ENCODE results near the gene PRM2.

PRM2 gene, protein sequence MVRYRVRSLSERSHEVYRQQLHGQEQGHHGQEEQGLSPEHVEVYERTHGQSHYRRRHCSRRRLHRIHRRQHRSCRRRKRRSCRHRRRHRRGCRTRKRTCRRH

DNA sequence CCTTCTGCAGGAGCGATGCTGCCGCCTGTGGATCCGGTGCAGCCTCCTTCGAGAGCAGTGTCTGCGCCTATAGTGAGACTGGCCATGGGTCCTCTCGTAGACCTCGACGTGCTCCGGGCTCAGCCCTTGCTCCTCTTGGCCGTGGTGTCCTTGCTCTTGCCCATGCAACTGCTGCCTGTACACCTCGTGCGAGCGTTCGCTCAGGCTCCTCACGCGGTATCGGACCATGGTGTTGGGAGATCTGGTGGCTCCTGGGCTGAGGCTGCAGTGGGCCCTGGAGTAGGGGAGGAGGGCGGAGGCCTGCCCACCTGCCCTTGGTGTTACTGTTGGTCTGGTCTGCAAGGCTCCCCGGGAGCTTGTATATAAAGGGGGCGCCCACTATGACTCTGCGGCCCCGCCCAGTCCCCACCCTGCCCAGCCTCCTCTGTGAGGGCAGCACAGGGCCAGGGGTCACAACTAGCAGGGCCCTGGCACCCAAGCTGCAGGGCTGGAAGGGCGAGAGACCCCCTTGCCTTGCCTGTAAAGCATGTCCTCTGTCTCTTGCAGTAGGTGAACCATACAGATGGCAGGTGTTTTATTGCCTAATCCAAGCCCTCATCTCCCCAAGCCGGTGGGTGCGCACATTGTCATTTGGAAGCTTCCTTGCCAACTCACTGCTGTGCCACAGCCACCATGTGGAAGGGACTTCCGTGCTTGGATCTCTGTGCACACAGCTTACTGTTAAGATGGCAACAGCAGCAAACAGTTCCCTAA is at the start of gene PRM2:
Gene PRM2 (minus strand): TSS at position 338 of the 753 bp plus-strand sequence. CDS start 110 bp downstream, at position 228.
- no peak for DNase-seq

DNA sequence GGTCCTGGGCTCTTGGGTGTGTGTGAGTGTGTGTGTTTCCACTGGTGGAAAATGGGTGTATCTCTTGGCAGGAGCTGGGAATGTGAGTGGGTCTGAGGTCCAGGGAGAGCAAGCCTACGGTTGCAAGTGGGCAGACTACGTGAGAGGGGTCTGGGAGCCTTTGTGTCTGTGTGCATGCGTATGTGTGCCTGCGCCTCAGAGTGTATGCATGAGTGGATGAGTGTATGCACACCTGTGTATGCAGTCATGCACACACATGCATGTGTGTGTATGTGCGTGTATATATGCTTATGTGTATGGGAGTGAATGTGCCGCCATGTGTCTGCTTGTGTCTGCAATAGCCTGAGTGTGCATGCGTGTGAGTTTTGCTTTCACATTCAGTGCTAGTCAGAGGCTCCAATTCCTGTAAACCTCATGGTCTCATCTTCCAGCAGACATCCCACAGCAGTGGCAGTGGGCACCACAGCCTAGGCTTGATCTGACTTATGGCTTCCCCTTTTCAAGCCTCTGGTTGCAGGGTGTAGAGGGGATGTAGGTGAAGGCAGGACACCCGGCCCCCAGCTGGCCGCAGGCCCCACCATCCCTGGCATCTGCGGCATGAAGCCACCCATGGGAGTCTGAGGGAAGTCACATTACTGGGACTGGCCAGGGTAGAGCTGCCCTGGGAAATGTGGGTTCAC is 49.3 kb upstream of the PRM2 start:
- no peak for DNase-seq

DNA sequence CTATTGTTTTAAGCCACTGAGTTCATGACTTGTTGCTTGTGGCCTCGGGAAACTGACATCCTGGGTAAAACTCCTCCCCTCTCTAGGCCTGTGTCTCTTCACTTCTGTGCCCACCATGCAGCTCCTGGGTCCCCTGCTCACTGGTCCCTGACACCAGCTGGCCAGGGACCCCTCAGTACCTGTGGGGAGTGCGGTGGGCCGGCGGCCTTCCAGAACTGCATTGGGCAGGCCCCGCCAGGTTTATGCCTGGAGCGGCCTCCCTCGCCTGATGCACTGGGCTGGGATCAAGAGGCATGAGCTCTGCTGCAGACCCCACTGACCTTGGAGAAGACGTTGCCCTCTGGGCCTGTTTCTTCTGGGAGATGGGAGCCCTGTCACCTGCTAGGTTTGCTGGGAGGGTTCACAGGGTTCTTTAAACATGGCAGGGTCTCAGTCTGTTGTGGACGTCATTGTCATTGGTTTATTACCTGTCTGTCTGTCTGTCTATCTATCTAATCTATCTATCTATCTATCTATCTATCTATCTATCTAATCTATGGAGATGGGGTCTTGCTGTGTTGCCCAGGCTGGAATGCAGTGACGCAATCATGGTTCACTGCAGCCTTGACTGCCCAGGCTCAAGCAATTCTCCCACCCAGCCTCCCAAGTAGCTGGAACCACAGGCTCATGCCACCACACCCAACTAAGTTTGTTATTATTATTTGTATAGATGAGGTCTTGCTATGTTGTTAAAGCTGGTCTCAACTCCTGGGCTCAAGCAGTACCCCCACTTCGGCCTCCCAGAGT is 47.5 kb upstream of the PRM2 start:
- DNase-seq: no peak

DNA sequence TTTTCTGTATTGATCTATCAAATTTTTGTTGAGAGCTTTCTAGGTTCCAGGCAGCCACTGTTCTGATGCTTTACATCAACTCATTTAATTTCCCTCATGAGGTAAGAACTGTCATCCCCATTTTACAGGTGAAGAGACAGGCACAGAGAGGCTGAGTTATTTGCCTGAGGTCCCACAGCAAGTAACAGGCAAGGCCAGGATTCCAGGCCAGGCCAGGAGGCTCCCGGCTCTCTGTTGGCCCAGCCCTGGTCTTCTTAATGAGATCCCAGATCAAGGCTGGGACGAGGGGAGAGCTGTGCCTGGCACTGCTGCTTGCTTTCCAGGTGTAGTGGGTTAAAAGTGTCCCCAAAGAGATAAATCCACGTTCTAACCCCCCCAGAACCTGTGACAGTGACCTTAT is 46.5 kb upstream of the PRM2 start:
- no peak for DNase-seq

DNA sequence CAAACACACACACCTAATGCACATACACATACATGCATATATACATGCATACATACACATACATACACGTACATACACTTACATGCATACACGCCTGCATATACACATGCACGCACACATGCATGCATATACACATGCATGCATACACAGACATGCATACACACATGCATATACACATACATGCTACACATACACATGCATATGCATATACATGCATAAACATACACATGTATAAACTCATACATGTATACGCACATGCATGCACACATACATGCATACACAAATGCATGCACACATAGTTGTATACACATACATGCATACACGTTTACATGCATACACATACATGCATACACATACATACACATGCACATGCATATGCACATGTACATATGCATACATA is 45.4 kb upstream of the PRM2 start:
- DNase-seq: no peak

DNA sequence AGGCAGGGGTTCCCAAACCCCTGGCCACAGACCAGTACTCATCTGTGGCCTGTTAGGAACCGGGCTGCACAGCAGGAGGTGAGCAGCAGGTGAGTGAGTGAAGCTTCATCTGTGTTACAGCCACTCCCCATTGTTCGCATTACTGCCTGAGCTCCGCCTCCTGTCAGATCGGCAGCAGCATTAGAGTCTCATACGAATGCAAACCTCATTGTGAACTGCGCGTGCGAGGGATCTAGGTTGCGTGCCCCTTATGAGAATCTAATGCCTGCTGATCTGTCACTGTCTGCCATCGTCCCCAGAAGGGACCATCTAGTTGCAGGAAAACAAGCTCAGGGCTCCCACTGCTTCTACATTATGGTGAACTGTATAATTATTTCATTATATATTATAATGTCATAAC is 43.9 kb upstream of the PRM2 start:
- no peak for DNase-seq

DNA sequence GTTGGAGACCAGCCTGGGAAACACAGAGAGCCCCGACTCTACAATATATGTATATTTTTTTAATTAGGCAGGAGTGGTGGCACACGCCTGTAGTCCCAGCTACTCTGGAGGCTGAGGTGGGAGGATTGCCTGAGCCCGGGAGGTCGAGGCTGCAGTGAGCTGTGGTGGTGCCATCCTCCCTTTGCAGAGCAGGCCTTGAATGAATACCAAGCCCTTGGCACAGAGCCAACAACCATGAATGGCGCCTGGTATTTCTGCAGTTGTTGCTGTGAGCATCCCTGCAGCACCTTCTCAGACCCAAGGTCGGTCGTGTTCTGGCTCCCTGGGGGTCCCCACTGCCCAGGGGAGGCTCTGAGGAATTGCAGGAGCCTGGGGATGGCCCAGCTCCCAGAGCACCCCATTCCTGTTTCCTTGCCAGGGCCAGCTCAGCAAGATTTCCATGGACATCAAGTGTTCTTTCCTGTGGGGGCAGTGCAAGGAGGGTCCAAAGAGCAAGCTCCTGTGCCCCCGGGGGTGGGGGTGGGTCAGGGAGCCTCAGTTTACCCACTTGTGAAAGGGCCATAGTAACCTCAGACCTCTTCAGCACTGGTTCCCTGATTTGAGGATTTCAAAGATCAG is 43.4 kb upstream of the PRM2 start:
- DNase-seq: no peak

DNA sequence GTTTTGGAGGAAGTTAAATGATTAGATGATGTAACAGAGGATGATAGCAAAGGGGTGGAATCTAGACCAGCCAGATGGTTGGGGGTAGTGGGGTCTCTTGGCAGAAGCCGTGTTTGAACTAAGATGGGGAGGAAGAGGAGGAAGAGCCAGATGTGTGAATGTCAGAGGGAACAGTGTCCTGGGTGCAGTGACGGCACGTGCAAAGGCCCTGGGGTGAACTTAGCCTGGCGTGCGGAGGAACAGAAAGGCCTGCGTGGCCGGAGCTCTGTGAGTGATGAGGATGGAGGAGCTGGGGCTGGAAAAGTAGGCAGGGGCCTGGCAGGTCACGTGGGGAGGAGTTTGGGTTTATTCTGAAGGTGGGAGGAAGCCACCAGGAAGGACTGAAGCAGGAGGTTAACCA is 42.5 kb upstream of the PRM2 start:
- no peak for DNase-seq

DNA sequence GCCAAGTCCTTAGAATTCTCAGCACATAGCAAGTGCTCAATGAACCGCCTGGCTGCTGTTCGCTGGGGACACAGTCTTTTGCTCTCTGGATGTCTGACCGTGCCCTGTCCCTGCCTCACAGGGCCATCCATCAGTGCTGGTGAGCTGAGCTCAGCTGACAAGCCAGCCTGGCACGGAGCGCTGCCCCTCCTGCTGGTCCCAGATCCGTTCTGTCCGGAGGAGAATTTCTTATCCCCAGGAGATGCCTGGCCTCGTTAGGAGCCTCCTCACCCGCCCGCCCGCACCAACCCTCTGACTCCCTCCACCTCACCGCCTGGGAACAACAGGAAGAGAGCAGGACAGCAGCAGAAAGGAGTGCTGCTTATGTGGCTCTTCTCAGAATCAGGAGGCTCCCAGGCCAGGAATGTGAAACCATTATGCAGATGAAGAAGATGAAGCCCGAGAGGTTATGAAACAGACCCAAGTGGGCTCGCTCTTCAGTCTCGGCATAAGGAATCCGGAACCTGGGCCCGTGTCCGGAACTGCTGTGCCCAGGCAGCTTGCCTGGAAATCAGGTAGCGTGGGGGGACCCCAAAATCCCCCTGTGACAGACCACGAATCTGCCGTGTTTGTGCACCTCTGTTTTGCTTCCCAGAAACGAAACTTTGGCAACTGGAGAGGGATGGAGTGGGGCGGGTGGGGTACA is 40.2 kb upstream of the PRM2 start:
- DNase-seq: no peak

DNA sequence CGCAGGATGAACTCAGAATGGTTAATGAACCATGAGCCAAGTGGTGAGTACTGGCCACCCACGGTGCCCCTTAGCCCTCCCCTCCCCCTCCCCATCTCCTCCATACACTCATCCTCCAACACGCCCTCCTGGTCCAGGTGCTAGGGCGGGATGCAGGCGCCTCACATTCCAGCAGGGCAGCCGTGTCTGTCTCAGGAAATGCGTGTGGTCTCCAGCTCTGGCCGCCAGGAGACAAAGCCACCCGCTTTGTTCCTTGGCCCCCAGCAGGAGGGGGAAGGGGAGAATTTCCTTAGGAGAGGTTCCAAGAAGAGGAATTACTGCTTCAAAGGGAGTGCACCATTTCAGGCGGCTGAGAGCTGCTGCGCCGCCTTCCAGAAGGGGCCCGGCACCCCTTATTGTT is 39.2 kb upstream of the PRM2 start:
- DNase-seq: no peak

DNA sequence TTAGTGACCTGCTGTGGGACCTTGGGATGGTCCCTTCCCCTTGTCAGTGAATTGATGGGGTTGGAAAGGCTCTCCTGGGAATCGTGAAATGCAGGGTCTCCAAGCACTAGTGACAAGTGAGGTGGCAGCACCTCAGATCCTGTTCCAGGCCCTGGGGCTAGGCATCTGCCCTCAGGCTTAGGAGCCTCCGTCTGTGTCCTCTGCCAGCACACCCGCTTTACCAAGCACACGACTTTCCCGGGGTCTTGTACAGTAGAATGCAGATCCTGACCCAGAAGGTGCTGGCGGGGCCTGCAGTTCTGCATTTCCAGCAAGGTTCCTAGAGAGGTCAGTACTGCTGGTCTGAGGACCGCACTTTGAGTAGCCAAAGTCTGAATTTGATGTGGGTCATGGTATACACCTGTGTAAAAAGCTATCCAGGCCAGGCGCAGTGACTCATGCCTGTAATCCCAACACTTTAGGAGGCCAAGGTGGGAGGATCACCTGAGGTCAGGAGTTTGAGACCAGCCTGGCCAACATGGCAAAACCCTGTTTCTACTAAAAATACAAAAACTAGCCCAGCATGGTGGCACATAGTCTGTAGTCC is 38.1 kb upstream of the PRM2 start:
- no peak for DNase-seq

DNA sequence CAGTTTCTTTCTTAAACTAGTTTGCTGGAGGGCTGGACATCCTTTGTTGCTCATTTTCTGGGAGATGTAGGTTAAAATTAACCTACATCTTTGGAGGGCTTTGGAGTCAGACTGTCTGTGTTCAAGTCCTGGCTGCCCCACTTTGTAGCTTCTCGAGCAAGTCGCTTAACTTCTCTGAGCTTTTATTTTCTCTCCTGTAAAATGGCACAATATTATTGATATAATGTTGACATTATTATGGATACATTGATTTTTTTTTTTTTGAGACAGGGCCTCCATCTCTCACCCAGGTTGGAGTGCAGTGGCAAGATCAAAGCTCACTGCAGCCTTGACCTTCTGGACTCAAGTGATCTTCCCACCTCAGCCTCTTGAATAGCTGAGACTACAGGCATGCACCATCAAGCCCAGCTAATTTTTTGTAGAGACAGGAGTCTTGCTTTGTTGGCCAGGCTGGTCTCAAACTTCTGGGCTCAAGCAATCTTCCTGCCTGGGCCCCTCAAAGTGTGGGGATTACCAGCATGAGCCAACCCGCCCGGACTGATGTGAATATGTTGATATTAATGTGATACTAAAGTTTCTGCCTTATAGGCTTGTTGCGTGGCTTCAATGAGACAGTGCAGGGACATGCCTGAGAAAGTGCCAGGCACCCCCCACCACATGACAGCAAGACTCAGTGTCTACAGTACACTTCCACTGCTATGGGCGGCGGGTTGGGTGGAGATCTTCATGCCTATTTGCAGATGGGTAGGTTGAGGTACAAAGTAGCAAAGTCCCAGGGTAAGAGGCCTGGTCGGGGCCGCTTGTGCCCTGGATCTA is 37.4 kb upstream of the PRM2 start:
- no peak for DNase-seq

DNA sequence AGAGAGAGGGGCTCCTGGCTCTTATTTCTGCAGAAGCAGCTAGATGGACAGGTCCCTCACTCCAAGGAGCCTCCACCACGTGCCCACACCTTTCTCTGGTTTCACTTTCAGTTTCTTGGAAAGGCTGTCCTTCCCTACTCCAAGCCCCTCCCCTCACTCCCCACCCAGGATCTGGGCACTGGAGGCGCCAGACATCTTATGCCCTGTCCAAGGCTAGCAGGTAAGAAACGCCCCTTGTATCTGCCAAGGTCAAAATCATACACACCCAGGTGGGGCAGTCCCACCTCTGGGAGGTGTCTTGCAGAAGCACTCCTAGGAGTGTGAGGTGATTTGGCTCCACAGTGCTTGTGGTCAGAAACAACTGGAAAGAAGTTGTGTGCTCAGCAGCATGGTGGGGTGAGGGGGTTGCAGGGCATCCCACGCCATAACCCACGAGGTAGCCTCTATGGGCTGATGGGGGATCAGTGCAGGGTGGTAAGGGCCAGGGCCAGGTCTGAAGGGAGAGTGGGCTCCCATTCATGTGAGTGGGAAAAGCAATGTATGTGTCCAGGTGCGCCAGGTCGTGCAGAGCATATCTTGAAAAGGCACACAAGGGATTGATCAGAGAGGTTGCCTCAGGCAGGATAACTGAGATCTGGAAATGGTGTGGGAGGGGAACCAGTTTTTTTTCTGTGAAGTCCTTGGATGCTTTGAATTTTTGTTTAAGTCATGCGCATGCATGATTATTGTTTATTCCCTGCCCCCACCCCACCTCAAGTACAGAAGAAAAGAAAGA is 36.6 kb upstream of the PRM2 start:
- no peak for DNase-seq

DNA sequence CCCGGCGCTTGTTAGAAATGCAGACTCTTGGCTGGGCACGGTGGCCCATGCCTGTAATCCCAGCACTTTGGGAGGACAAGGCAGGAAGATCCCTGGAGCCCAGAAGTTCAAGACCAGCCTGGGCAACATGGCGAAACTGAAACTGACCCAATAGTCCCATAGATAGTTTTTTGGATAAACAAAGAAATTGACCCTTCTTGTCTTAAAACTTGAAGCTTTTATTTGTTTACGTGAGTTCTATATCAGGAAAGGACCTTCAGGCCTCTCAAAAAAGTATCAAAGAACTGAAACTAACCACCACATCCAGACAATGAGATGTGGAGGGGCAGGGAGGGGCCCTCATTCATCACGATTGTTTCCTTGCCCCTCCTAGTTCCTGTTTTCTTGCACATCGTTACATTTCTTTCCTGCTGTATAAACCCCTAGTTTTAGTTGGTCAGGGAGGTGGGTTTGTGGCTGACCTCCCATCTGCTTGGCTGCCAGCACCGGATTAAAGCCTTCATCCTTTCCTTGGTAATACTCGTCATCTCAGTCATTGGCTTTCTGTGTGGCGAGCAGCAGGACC is 34.8 kb upstream of the PRM2 start:
- no peak for DNase-seq

DNA sequence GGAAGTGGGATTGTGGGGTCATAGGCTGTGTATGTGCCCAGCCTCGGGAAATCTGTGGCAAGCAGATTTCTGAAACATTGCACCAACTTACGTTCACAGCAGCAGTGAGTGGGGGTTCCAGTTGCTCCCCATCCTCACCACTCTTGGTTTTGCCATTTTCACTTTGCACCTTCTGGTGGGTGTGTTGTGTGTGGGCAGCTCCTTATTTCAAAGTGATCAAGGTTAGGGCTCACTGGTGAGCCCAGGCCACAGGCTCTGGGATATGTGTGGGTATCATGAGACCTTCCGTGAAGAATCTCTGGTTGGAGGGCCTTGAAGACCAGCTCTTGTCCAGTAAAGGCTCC is 34.3 kb upstream of the PRM2 start:
- DNase-seq: no peak

DNA sequence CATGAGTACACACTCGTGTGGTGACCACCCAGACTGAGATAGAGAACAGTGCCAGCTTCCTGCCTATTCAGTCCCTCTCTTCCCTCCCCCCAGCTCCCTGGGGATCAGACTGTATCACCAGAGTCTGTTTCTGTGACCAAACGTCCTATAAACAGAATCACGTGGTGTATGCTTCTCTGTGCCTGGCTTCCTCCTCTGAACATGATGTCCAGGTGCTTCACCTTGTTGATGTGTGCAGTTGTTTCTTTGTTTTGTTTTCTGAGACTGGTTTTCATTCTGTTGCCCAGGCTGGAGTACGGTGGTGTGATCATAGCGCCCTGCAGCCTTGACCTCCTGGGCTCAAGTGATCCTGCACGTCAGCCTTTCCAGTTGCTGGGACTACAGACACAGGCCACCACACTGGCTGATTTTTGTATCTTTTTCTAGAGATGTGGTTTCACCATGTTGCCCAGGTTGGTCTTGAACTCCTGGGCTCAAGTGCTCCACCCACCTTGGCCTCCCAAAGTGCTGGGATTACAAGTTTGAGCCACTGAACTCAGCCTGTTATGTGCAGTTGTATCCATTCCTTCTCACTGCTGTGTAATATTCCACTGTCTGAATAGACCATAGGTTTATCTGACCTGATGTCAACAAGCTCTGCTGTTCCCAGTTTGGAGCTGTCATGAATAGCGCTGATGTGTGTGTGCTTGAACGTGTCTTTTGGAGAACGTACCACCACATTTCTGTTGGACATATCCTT is 33.8 kb upstream of the PRM2 start:
- no peak for DNase-seq

DNA sequence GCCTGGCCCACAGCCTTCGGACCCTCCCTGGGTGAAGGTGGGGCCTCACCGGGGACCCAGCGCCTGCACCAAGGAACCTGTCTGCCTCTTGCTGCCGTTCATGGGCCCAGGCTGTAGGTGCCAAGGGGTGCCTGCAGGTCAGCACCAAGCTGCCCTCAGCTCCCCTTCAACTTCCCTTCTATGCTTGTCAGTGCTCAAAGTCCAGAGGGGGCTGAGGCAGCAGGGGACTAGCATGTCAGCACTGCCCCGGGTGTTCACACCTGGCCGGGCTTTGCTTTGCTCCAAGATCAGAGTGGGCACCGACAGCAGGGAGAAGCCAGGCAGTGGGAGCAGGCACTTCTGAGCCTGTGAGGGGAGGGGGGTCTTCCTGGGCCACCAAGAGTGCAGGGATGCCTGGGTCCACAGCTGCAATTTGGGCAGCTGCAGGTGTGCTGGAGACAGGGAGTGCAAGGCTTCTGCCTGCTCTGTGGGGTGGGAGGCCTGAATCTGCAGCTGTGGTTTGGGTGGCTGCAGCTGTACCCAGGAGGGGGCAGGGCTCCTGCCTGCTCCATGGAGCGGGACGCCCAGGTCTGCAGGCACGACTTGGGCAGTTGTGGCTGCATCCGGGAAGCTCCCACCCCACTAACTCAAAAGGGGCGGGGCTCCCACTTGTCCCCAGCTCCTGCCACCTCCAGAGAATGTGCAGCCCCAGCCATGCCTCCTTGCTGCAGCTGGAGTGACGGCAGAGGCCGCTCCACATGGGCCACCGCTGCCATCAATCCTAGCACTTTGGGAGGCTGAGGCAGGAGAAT is 32.4 kb upstream of the PRM2 start:
- DNase-seq: no peak

DNA sequence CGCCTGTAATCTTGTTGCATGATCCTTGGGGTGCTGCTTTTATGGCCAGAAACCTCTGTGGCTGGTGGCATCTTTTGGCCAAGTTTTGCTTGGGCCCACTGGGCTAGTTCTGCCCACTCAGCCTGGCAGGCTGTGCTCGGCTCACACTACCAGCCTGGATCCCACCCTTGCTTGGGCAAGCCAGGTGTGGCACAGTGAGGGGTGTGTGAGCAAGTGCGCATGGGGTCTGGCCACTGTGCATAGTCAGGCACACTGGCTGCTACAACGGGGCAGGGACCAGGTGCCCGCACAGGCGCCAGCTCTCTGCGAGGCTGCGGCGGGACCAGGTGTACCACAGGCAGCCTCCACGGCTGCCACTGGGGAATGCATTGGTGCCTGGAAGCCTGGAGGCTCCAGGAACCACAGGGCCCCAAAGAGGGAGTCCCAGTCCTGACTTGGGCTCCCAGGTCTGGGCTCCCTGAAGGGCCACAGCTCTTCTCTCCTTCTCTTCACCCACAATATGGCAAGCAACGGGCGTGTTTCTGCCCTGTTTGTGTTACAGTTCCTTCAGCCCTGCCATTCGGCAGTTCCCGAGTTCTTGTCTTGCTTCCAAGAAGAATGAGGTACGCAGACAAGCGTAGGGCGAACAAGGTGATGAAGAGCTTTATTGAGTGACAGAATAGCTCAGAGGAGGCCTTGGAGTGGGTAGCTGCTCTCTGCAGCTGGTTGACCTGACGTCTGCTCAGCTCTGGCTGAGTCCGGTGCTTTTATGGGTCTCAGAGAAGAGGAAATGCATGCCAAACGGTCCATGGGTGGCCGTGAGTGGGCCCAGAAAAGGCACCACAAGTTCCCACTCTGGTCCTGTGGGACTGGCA is 31.6 kb upstream of the PRM2 start:
- DNase-seq: no peak

Data from HCEC 1CT (cell line).